Activated CD4-positive, alpha-beta T cell treated with anti-CD3 and anti-CD28 coated beads, Interleukin-2, Interleukin-4, amounts not matched to agents 100 ng/mL and 50 ng/mL, durations not matched to agents 16 hours and 8 hours (primary cell): ENCODE data around the gene BCL2L13.

Experiments
- DNase-seq: peaks from one replicate; pipeline ENCODE4 v3.0.0-alpha.2; 2020; ENCODE audit warnings: low spot score

BCL2L13 gene

DNA sequence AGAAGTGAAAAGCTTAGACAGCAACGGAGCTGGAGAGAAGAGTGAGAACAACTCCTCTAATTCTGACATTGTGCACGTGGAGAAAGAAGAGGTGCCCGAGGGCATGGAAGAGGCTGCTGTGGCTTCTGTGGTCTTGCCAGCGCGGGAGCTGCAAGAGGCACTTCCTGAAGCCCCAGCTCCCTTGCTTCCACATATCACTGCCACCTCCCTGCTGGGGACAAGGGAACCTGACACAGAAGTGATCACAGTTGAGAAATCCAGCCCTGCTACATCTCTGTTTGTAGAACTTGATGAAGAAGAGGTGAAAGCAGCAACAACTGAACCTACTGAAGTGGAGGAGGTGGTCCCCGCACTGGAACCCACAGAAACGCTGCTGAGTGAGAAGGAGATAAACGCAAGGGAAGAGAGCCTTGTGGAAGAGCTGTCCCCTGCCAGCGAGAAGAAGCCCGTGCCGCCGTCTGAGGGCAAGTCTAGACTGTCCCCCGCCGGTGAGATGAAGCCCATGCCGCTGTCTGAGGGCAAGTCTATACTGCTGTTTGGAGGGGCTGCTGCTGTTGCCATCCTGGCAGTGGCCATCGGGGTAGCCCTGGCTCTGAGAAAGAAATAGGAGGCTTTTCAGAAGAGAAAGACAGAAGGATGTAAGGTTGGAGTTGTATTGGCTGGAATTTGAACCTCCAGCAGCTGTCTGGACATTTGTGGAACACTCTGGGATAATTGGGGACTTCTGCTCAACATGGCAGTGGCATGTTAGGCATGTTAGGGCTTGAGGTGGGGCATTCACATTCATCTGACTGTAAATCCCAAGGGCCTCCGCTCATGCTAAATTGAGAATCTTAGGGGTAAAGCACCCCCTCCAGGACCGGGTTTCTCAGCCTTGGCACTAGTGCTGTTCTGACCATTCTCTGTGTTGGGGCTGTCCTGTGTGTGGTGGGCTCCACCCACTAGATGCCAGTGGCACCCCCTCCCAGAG, 88.7 kb downstream of the BCL2L13 start:
- DNase-seq = no peak

DNA sequence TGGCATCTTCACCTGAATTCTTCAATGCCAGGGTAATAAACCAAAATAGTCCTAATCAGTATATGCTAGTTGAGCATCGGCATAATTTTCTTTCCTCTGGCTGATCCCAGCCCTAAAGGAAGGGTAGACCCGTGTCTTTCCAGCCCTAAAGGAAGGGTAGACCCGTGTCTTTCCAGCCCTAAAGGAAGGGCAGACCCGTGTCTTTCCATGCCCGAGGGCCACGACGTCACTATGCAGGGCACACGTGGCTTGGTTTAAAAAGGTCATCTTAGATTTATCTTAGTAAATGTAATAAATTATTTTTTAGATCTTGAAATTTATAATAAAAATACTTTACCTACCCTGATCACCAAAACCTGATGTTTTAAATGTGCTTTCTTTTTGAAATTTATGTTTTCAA, 90.2 kb downstream of the BCL2L13 start:
- no peak for DNase-seq

DNA sequence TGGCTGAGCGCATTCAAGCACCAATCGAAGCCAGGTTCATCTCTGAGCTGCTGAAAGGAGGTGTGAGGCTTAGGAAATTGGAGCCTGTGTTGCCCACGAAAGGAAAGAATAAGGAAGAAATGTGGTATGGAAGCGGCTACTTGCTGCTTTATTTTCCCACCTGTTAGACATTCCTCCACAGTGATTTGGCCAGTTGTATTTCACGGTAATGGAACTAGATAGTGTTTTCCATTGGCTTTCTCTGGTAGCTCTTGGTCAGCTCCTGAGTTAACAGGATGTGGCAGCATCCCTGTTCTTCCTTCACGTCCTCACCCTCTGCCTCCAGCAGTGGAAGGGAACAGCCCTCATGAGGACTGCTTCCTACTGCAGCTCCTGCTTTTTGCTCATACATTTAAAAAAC, 91.0 kb downstream of the BCL2L13 start:
- no peak for DNase-seq

- DNase-seq = no peak
These were observed 93.8 kb downstream of the BCL2L13 start for GRCh38 chr22:17732251-17732854.

DNA sequence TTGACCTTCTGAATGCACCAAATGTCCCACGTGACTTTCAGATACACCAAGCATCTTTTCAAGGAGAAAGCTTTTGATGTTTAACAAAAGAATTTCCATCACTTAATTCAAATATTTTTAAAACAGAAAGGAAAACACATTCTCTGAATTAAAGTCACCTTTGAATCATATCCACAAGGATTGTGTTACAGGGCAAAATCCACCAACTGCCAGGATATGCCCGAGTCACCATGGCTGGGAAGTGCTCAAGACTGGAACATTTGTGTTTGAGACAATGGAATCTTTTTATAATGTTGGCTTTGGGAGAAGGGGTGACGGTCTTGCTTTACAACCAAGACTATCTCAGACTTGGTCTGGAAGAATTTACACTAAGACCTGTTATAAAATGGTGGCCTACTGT, 94.9 kb downstream of the BCL2L13 start:
- no peak for DNase-seq

DNA sequence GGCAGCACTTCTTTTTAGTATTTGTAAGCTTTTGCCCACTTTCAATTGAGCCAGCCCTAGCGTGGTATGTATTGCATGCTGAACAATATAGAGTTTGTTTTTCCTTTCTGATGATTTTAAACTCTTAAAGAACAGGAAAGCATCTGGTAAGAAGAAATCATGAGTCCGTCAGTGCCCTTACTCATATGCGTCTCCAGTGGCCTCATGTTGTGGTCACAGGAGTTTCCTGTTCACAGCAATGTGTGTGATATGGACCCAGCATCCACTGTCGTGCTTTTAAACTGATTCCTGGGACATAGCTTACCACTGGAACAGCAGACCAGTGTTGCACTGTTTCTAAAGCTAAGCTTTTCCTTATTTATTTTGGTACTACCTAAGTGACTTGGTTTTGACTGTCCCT, 95.6 kb downstream of the BCL2L13 start:
- DNase-seq = peak; percentile 60

DNA sequence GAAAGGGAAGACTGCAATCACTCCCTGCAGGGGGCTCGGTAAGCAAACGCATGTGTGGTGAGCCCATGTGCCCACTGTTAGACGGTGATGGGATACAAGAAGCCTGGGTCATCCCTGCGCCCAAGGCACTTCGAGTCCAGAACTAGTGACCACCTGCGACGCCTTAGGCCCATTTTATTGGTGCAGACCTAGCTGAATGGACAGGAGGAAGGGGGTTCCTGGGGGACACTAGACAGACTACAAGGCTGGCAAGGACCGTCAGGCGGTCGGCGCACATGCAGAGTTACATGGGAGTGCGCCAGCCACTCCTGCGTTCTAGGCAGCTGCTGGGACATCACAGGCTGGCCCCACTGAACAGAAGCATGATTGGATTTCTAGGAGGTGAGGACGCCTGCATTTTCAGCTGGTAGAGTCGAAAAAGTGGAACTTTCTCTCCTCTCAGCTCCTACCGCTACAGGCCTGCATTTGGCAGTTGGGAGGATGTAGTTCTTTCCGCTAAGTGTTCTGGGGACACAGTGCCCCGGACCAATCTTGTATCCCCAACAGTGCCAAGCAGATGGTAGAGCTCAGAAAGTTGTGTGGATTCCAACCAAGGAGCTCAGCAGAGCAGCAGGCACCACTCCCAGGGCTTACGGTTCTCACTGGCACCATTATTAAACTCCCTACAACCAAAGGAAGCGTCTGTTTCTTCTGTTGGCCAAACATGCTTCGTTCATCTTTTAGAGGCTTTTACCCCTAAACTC, 100.0 kb downstream of the BCL2L13 start:
- no peak for DNase-seq

DNA sequence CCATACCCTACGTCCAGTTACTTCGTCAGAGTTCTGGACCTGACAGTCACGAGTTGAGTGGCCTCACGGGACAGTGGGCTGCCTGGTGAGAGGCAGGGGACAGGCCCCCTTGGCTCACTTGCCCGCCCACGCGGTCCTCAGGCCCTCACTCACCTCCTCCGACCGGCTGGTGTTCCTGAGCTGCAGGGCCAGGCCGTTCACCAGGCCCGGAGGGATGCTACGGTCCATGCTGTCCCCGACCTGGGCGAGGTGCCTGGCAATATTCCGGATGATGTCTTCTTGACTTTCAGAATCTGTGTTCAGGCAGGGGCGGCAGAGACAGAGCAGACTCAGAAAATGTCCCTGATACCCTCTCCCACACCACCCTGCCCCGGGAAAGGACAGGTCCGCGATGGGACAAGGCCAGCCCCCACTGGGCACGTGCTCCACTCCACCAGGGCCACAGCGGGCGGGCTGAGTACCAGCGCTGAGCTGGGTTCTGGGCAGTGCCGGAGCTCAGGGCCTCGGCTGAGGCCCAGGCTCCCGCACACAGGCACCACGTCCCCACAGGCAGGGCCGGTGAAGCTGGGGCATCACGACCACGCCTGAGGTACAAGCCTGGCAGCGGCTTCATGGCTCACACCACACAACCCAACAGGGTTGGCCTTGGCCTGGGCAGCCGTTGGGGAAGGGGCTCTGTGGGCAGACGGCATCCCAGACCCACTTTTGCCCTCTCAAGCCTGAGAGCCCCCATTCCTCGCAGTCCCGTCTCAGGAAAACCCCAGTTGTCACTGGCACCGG, 100.8 kb downstream of the BCL2L13 start:
- DNase-seq = no peak

- DNase-seq = no peak
These were observed 103.4 kb downstream of the BCL2L13 start for GRCh38 chr22:17741866-17742526.

GRCh38 chr22:17742527-17742902, 104.0 kb downstream of the BCL2L13 start:
- peak; percentile 78 for DNase-seq

DNA sequence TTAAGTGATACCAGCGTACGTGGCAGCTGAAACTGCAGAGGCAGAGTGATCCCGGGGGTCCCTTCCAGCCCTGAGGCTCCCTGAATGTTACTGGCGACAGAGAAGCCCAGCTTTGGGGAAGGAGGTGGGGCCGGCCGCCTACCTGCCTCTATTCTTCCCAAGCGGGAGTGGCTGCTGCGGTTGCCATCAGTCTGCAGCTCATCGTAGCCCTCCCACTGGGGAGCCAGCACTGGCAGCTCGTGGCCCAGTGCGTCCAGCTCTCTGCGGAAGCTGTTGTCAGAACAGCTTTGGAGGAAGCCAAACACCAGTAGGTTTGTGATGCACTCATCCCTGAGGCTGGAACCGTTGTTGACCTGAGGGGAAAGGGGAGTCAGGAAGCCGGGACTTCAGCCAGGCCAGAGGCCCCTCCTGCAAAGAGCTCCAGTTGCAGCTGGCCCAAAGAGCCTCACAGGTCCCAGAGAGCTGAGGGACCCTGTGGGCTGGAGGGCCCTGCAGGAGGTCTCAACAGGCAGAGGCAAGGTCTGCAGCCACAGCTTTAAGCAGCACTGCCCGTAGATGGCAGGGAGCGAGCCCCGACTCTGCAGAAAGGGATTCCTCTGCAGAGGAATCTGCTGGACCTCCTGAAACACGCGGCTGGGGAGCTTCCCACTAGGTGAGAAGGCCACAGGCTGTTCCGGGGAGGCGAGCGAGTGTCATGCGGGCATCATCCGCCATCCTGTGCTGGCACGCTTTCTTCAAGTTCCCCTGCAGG, 105.3 kb downstream of the BCL2L13 start:
- DNase-seq = no peak

- no peak for DNase-seq
These were observed 105.9 kb downstream of the BCL2L13 start for GRCh38 chr22:17744430-17744829.

- DNase-seq = no peak
These were observed 108.4 kb downstream of the BCL2L13 start for GRCh38 chr22:17746916-17747315.

DNA sequence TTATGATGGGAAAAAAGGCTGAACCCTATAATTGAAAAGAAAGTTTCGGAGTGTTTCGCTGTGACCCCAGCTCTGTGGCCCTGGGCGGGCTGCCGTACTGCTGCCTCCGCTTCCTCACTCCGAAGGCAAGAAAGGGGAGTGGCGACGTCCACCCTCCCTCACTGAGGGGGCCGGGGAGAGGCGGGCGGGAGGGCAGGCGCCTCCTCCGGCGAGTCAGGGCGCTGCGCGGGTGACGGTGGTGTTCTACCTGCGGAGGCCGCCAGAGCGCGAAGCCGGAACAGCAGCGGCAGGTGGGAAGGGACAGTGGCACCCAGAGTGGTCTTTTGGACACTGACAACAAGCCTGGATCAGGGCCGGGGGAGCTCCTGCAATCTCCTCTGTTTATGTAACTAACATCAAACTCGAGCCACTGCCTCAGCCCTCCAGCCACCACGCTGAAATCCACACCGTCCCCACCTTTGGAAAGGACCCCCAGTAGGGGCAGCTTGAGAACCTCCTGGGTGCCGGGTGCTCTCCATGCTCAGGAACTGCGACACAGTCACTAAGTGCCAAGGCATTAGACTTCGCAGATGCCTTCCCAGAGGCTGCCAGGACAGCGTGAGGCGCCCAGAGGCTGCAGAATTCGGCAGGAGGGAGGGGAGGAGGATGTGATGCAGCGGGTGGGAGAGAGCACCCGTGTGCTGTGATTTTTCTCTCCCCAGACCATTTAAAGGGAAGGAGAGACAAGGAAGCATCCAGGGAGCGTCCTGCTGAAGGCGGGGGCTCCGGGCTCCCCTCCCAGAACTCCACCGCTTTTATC, 110.2 kb downstream of the BCL2L13 start:
- no peak for DNase-seq

DNA sequence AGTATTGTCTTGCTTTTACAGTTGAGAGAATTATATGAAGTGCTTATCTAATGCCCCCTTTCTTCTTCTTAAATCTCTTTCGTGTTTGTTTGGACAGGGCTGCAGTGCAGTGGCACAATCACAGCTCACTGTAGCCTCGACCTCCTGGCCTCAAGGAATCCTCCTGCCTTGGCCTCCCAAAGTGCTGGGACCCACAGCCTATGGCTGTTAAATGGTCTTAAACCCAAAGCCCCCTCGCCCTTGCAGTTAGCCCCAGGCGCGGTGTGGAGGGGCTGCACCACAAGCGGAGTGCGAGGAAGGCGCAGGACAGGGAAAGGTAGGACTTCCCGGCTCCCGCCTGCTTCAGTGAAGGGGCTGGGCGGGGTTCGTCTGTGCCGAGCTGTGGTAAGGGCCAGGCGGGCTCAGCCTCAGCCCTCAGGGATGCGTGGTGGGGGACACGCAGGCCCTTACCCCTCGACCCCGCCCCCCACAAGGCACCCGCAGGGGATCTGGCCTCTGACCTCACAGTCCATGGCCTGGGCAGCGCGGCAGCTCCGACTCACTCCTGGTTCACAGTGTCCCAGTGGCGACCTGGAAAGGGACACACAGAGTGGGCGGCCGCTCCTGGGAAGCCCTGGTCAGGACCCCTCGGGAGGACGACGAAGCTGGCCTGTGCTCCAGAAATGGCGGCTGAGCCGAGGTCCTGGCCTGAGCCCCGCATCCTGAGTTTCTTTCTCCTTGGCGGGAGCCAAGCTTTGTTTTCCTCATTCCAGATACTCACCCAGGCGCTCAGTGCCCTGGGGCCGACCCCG, 111.2 kb downstream of the BCL2L13 start:
- no peak for DNase-seq

GRCh38 chr22:17751596-17751995, 113.0 kb downstream of the BCL2L13 start:
- DNase-seq = no peak

DNA sequence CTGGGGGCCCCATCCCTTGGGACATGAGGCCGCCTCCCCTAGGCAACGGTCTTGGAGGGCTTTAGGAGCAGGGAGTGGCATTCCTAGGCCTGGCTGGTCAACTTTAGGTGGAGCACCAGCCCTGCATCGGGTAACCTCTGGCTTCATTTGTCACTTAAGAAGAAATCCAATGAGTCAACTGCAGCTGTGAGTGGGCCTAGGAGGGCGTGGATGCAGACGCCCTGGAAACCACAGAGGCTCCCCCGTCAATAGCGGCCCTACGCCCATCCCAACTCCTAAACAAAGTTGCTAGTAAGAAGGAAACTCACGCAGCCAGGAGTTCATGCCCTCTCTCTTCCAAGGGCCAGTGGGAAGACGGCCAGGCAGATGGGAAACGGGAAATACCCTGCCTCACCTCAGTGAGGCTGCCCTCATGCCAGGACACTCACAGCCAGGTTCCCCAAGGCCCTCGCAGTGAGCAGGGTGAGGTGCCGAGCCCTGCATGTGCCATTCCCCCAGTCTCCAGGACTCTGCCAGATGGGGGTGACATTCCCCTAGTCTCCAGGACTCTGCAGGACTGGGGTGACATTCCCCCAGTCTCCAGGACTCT, 114.9 kb downstream of the BCL2L13 start:
- DNase-seq = no peak

DNA sequence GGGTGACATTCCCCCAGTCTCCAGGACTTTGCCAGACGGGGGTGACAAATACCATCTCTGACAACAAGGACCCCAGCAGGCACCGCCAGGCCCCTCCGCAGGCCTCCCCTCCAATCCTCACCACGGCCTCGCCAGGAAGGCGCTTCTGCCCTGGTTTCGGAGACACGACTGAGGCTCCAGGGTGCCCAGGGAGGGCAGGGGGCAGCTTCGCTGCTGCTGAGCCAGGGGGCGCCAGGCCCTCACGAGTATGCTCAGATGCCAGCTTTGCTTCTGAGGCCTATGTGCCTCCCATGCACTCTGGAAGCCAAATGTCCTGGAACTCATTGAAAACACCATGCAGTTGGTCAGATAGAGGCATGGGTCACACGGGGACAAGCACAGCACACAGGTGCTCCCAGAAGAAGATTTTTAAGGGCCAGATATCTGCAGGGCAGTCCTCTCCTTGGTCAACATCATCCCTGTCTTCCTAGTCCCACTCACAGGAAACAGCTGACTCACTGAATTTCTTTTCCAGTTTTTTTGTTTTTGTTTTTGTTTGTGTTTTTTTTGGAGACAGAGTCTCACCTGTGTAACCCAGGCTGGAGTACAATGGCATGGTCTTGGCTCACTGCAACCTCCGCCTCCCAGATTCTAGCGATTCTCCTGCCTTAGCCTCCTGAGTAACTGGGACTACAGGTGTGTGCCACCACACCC, 115.8 kb downstream of the BCL2L13 start:
- DNase-seq = peak; percentile 25
